Fibroblast of lung (primary cell): ENCODE results near the gene WDR89.

ENCODE experiments used
- EZH2 ChIP-seq: IDR thresholded peaks from 2 replicates; pipeline ENCODE4 v1.5.1; 2012; ENCODE audit warnings: low read length, control low read depth, mild to moderate bottlenecking; ENCODE audit errors: missing control alignments
- TF ChIP-seq, protein P1 (sequence below), 2 donors: IDR thresholded peaks in 1 of 2; conservative IDR thresholded peaks in 1 of 2; 1 replicate in 1 of 2; 2 replicates in 1 of 2; pipeline ENCODE4 v1.5.1; 2011 to 2012; ENCODE audit warnings: low read length in 2 of 2, control low read depth in 1 of 2, inconsistent platforms in 1 of 2, low read depth in 1 of 2, mild to moderate bottlenecking in 1 of 2

DNA sequence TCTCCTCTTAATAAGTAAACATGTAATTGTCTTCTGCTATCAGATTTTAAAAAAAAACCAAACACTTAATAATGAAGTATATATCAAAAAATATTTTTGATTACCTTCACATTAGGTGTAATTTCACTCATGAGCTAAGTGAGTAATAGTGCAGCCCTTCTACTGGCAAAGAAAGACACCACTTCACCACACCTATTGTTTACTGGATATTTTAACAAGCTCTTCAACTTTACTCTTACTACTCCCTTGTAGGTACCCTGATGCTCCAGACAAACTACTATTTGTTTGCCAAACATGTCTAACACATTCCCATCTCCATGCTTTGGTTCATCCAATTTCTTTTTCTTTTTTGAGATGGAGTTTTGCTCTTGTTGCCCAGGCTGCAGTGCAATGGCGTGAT, 36.9 kb upstream of the WDR89 start:
- TF ChIP-seq, protein P1, sequence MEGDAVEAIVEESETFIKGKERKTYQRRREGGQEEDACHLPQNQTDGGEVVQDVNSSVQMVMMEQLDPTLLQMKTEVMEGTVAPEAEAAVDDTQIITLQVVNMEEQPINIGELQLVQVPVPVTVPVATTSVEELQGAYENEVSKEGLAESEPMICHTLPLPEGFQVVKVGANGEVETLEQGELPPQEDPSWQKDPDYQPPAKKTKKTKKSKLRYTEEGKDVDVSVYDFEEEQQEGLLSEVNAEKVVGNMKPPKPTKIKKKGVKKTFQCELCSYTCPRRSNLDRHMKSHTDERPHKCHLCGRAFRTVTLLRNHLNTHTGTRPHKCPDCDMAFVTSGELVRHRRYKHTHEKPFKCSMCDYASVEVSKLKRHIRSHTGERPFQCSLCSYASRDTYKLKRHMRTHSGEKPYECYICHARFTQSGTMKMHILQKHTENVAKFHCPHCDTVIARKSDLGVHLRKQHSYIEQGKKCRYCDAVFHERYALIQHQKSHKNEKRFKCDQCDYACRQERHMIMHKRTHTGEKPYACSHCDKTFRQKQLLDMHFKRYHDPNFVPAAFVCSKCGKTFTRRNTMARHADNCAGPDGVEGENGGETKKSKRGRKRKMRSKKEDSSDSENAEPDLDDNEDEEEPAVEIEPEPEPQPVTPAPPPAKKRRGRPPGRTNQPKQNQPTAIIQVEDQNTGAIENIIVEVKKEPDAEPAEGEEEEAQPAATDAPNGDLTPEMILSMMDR (conservative IDR thresholded peaks at IDR 0.05 in 1 of 2, IDR thresholded peaks at IDR 0.05 in 1 of 2; ENCODE audit: low read depth in 1 of 2, low read length in 2 of 2), result no peak
- no peak for TF ChIP-seq EZH2
